ENCODE measurements around the gene ZFAND3.

DNA sequence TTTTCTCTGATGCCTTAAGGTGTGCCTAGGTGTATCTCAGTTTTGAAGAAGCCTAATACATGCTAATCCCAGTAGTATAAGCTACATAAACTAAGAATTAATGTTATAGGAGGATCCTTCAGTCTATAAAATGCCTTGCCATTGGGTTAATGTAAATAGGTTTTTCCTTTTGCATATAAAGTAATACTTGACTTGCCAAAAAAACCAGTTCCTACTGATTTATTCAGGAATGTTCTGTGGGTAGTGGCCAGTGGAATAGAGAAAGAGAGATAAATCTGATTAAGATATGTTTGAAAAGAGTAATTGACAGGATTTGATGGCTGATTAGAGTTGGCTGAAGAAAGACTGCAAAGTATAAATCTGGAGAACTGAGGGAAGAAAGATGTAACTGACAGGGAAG is 273.4 kb downstream of the ZFAND3 start:
- TF ChIP-seq, protein P1, sequence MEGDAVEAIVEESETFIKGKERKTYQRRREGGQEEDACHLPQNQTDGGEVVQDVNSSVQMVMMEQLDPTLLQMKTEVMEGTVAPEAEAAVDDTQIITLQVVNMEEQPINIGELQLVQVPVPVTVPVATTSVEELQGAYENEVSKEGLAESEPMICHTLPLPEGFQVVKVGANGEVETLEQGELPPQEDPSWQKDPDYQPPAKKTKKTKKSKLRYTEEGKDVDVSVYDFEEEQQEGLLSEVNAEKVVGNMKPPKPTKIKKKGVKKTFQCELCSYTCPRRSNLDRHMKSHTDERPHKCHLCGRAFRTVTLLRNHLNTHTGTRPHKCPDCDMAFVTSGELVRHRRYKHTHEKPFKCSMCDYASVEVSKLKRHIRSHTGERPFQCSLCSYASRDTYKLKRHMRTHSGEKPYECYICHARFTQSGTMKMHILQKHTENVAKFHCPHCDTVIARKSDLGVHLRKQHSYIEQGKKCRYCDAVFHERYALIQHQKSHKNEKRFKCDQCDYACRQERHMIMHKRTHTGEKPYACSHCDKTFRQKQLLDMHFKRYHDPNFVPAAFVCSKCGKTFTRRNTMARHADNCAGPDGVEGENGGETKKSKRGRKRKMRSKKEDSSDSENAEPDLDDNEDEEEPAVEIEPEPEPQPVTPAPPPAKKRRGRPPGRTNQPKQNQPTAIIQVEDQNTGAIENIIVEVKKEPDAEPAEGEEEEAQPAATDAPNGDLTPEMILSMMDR (IDR thresholded peaks at IDR 0.05; ENCODE audit: low read length) = no peak
- TF ChIP-seq EZH2 (IDR thresholded peaks at IDR 0.05; ENCODE audit: borderline replicate concordance, low read length) = no peak

Data from OCI-LY1 (cell line).